Naive B cell (primary cell): ENCODE results near the gene CNBP. TPM values are rescaled to one million over a fixed set of nuclear protein-coding genes. Genes with fewer than 3 reads are reported as not detected.
"Not testable (repeated sequence)": the region's sequence is repeated elsewhere in the genome, so short reads cannot be mapped to it uniquely, and the experiment has no call there.

Source experiments
- ATAC-seq, 2 donors: fragments of 150-1000 bp; cut with Tn5 transposase; 2 replicates each; pipeline ENCODE4 v1.10.0; 2021; ENCODE audit warnings: low read depth in 2 of 2, mild to moderate bottlenecking in 2 of 2, moderate library complexity in 2 of 2
- DNase-seq: peaks from one replicate; pipeline ENCODE4 v3.0.0; 2022
- H3K27ac Mint-ChIP-seq, 6 donors: one replicate each; pipeline ENCODE4 v1.8.0; 2020 to 2022; ENCODE audit warnings: mild to moderate bottlenecking in 6 of 6, mixed read lengths in 6 of 6, moderate library complexity in 5 of 6, inconsistent platforms in 2 of 6
- H3K27me3 Mint-ChIP-seq, 3 donors: one replicate each; pipeline ENCODE4 v1.8.0; 2021 to 2022; ENCODE audit warnings: mixed read lengths in 3 of 3, mild to moderate bottlenecking in 1 of 3
- H3K36me3 Mint-ChIP-seq, 2 donors: one replicate each; pipeline ENCODE4 v1.8.0; 2020 to 2022; ENCODE audit warnings: mixed read lengths in 2 of 2, inconsistent platforms in 1 of 2, mild to moderate bottlenecking in 1 of 2
- H3K4me1 Mint-ChIP-seq, 3 donors: one replicate each; pipeline ENCODE4 v1.8.0; 2020 to 2022; ENCODE audit warnings: mixed read lengths in 3 of 3, inconsistent platforms in 1 of 3, mild to moderate bottlenecking in 1 of 3, moderate library complexity in 1 of 3
- H3K4me3 Mint-ChIP-seq, 8 donors: one replicate each; pipeline ENCODE4 v1.8.0; 2020 to 2022; ENCODE audit warnings: mild to moderate bottlenecking in 8 of 8, mixed read lengths in 8 of 8, moderate library complexity in 8 of 8, inconsistent platforms in 2 of 8
- H3K9me3 Mint-ChIP-seq, 7 donors: one replicate each; pipeline ENCODE4 v1.8.0; 2020 to 2022; ENCODE audit warnings: mixed read lengths in 7 of 7, mild to moderate bottlenecking in 5 of 7, inconsistent platforms in 2 of 7, moderate library complexity in 1 of 7
- polyA plus RNA-seq, 6 donors: library from polyadenylated mRNA; unstranded; fragments of 300-500 nt; fragmentation: Illumina TruSeq; gene quantifications; one replicate each; pipeline ENCODE4 v1.2.3, GENCODE V29; 2021; ENCODE audit warnings: low read depth in 6 of 6

CNBP gene
- polyA plus RNA-seq, 6 donors from 2014 or later = 838 to 1,460 (median 963) TPM

GRCh38 chr3:129205109-129205832 lies 21.6 kb upstream of the CNBP start:
- Mint-ChIP-seq H3K27ac (no peak overlapping the region), H3K4me1 (peaks cover 0 to 4% (median 0%) of the 10 kb centered on the region in 3 donors), H3K36me3 (no peaks in the 10 kb centered on the region), H3K27me3 (peaks cover 3 to 5% (median 4%) of the 10 kb centered on the region in 3 donors), H3K9me3 (no peaks in the 10 kb centered on the region), H3K4me3 (no peak overlapping the region)
- ATAC-seq (no peak), DNase-seq (no peak)

- peaks cover 0 to 4% (median 0%) of the 10 kb centered on the region in 3 donors for H3K27me3 Mint-ChIP-seq
- no peak overlapping the region for H3K27ac Mint-ChIP-seq
Measured at GRCh38 chr3:129204473-129204872, 20.8 kb upstream of the CNBP start.

GRCh38 chr3:129199366-129199765 lies 15.7 kb upstream of the CNBP start:
- ATAC-seq (no peak), DNase-seq (no peak)
- Mint-ChIP-seq H3K27me3 (no peaks in the 10 kb centered on the region), H3K36me3 (no peaks in the 10 kb centered on the region), H3K4me3 (no peak overlapping the region), H3K4me1 (peaks cover 13 to 23% (median 20%) of the 10 kb centered on the region in 3 donors), H3K9me3 (no peaks in the 10 kb centered on the region), H3K27ac (no peak overlapping the region)

More at GRCh38 chr3:129204473-129204872, 20.8 kb upstream of the CNBP start:
- ATAC-seq (no peak), DNase-seq (no peak)
- H3K9me3 Mint-ChIP-seq = no peaks in the 10 kb centered on the region
- no peak overlapping the region for H3K4me3 Mint-ChIP-seq
- H3K4me1 Mint-ChIP-seq = peaks cover 0 to 4% (median 0%) of the 10 kb centered on the region in 3 donors
- no peaks in the 10 kb centered on the region for H3K36me3 Mint-ChIP-seq

DNA sequence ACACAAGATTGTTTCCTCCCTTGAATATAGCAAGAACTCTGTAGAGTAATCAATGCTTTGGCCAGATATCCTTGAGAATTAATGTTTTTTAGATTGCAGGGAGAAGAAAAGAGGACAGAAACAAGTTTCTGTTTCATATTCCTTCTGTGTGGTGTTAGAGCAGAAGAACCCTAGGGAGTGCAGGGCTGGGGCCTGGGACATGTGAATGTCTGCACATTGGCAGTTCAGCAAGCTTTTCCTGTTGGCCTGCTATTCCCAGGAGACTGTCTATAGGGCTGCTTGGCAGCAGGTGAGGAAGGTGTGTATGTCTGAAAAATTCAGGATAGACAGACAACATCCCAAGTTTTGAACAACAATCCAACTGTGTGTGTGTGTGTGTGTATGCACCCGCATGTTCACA lies 13.6 kb upstream of the CNBP start:
- Mint-ChIP-seq H3K36me3 (no peaks in the 10 kb centered on the region), H3K4me1 (peaks cover 13 to 23% (median 20%) of the 10 kb centered on the region in 3 donors), H3K9me3 (no peaks in the 10 kb centered on the region), H3K27ac (peak overlapping the region in 2 of 6 donors; percentile 1 to 23), H3K27me3 (no peaks in the 10 kb centered on the region), H3K4me3 (no peak overlapping the region)
- DNase-seq (no peak), ATAC-seq (no peak)

DNA sequence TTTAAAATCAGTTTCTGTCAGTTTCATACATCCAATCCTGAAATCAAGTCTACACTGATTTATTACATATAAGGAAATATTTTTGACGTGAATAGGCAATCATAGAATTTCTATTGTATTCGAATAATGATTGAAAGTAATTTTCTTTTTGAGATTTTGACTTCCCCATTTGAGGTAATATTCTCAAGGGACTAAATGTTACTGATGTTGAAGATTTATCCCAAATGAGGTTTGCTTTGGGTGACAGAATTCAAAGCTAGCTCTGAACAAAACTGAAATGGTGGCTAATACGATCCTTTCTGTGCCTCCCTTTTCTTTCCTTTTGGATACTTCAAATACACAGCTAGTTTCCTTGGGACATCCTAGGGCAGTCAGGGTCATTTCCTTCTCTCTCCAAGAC lies 12.9 kb upstream of the CNBP start:
- Mint-ChIP-seq H3K4me3 (peak overlapping the region in 1 of 8 donors; percentile 12), H3K27me3 (no peaks in the 10 kb centered on the region), H3K9me3 (no peaks in the 10 kb centered on the region), H3K27ac (peak overlapping the region in 3 of 6 donors; percentile 1 to 72 (median 40)), H3K4me1 (peaks cover 13 to 23% (median 20%) of the 10 kb centered on the region in 3 donors), H3K36me3 (no peaks in the 10 kb centered on the region)
- peak; percentile 40 to 58 for ATAC-seq
- peak; percentile 26 for DNase-seq

- ATAC-seq (no peak), DNase-seq (no peak)
- no peak overlapping the region for H3K27ac Mint-ChIP-seq
- H3K4me3 Mint-ChIP-seq = no peak overlapping the region
- H3K9me3 Mint-ChIP-seq = no peaks in the 10 kb centered on the region
- no peaks in the 10 kb centered on the region for H3K27me3 Mint-ChIP-seq
- H3K4me1 Mint-ChIP-seq = peaks cover 13 to 23% (median 20%) of the 10 kb centered on the region in 3 donors
- H3K36me3 Mint-ChIP-seq = no peaks in the 10 kb centered on the region
Measured at GRCh38 chr3:129195731-129196256, 12.1 kb upstream of the CNBP start.

DNA sequence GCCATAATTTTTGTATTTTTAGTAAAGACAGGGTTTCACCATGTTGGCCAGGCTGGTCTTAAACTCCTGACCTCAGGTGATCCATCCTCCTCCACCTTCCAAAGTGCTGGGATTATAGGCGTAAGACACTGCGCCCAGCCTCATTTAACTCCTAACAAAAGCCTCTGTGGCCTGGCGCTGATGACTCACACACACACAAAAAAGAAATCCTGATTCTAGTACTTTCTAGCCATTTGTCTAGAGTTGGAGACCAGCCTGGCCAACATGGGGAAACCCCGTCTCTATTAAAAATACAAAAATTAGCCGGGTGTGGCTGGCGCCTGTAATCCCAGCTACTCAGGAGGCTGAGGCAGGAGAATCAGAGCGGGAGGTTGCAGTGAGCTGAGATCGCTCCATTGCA lies 6.1 kb upstream of the CNBP start:
- DNase-seq, H3K4me3 Mint-ChIP-seq, H3K27me3 Mint-ChIP-seq, H3K4me1 Mint-ChIP-seq, ATAC-seq, H3K36me3 Mint-ChIP-seq, H3K27ac Mint-ChIP-seq, H3K9me3 Mint-ChIP-seq: not testable (repeated sequence)

- no peak for DNase-seq
- no peaks in the 10 kb centered on the region for H3K9me3 Mint-ChIP-seq
- no peaks in the 10 kb centered on the region for H3K36me3 Mint-ChIP-seq
- peaks cover 4 to 12% (median 9%) of the 10 kb centered on the region in 3 donors for H3K4me1 Mint-ChIP-seq
- H3K27ac Mint-ChIP-seq = peak overlapping the region in 1 of 6 donors; percentile 65
- peak overlapping the region in 1 of 8 donors; percentile 21 for H3K4me3 Mint-ChIP-seq
- H3K27me3 Mint-ChIP-seq = no peaks in the 10 kb centered on the region
- ATAC-seq = no peak
Measured at GRCh38 chr3:129187857-129188256, 4.2 kb upstream of the CNBP start.

- DNase-seq = no peak
- Mint-ChIP-seq H3K27ac (peak overlapping the region in 3 of 6 donors; percentile 33 to 81 (median 61)), H3K27me3 (no peaks in the 10 kb centered on the region), H3K4me3 (peak overlapping the region in 1 of 8 donors; percentile 69), H3K9me3 (no peaks in the 10 kb centered on the region), H3K36me3 (no peaks in the 10 kb centered on the region), H3K4me1 (peaks cover 16 to 30% (median 24%) of the 10 kb centered on the region in 3 donors)
- ATAC-seq = no peak
Measured at GRCh38 chr3:129185783-129186182, 2.1 kb upstream of the CNBP start.

DNA sequence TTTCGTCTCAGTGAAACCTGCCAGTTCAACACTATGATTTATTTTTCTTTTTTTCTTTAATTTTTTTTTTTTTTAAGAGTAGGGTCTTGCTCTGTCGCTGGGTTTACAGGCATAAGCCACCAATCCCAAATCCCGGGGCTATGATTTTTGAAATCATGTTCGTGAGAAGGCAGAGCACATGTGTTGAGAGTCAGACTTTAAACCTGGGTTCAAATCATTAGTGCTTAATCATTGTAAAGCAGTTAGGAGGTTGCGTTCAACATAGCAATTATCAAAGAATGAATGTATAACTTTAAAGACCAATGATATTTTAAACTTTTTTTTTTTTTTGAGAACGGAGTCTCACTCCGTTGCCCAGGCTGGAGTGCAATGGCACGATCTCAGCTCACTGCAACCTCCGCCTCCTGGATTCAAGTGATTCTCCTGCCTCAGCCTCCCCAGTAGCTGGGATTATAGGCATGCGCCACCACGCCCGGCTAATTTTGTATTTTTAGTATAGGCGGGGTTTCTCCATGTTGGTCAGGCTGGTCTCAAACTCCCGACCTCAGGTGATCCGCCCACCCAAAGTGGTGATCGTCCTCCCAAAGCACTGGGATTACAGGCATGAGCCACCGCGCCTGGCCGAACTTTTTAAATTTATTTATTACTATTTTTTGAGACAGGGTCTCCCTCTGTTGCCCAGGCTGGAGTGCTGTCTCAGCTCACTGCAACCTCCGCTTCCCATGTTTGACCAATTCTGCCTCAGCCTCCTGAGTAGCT lies 1.3 kb upstream of the CNBP start:
- not testable (repeated sequence) for ATAC-seq, DNase-seq, H3K27me3 Mint-ChIP-seq, H3K36me3 Mint-ChIP-seq, H3K9me3 Mint-ChIP-seq
- Mint-ChIP-seq H3K4me3 (peak overlapping the region; percentile 30 to 99 (median 95)), H3K27ac (peak overlapping the region; percentile 97 to 100 (median 98)), H3K4me1 (peaks cover 22 to 37% (median 32%) of the 10 kb centered on the region in 3 donors)

DNA sequence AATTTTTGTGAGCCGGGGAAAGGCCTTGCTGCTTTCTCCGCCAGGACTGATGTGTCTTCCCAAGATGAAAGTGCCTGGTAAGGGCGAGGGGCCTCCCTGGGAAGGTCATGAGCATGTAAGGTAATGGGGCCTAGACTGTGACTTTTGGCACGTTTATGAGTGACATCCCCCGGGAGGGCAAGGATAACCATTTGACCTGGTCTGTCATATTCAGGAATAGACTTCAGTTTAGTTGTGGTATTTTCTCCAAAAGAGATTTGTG lies 631 bp upstream of the CNBP start:
- H3K4me3 Mint-ChIP-seq = peak overlapping the region; percentile 92 to 99 (median 96)
- ATAC-seq (no peak), DNase-seq (no peak)
- peak overlapping the region; percentile 97 to 100 (median 98) for H3K27ac Mint-ChIP-seq
- peaks cover 24 to 43% (median 38%) of the 10 kb centered on the region in 3 donors for H3K4me1 Mint-ChIP-seq
- no peaks in the 10 kb centered on the region for H3K27me3 Mint-ChIP-seq
- H3K9me3 Mint-ChIP-seq = no peaks in the 10 kb centered on the region
- H3K36me3 Mint-ChIP-seq = peaks cover 0 to 3% of the 10 kb centered on the region in 2 donors

DNA sequence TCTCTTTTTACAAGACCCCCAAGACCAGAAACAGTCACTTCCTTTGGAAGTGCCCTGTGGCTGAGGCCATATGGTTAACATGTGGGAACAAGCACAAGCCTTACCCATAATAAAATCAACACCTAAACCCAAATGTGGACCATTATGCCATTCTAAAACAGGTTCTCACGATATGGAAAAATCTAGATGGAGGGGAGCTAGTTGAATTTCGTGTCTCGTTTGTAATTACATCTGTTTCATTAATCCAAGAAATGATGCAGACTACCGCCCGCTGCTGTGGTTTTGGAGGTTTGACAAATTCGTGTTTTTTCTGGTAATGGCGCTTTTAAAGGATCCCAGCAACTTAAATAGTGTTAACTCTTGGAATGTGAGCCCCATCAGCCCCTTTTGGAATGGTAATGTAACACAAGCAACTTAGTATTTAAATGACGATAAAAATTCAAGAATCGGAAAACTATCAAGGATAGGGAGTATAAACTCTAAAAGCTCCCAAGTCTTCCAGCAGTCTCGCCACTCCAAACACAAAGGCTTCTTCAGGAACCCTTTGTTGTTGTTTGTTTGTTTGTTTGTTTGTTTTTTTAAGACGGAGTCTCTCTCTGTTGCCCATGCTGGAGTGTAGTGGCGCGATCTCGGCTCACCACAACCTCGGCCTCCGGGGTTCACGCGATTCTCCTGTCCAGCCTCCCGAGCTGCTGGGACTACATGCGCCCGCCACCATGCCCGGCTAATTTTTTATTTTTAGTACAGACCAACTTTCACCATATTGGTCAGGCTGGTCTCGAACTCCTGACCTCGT lies 1.1 kb downstream of the CNBP start:
- Mint-ChIP-seq H3K27me3 (no peaks in the 10 kb centered on the region), H3K27ac (peak overlapping the region; percentile 96 to 100 (median 98)), H3K9me3 (no peaks in the 10 kb centered on the region), H3K4me3 (peak overlapping the region; percentile 92 to 99 (median 96)), H3K4me1 (peaks cover 28 to 52% (median 50%) of the 10 kb centered on the region in 3 donors), H3K36me3 (peaks cover 0 to 4% of the 10 kb centered on the region in 2 donors)
- no peak for DNase-seq
- no peak for ATAC-seq

GRCh38 chr3:129181819-129182218 lies 1.9 kb downstream of the CNBP start:
- Mint-ChIP-seq H3K4me1 (peaks cover 33 to 60% (median 58%) of the 10 kb centered on the region in 3 donors), H3K4me3 (peak overlapping the region; percentile 92 to 99 (median 96)), H3K9me3 (no peaks in the 10 kb centered on the region), H3K27ac (peak overlapping the region; percentile 96 to 100 (median 98)), H3K27me3 (no peaks in the 10 kb centered on the region), H3K36me3 (peaks cover 0 to 4% of the 10 kb centered on the region in 2 donors)
- no peak for DNase-seq
- no peak for ATAC-seq
